WTC11 (cell line): ENCODE data around the gene ZIC4. TPM values are rescaled to one million over a fixed set of nuclear protein-coding genes. Genes with fewer than 3 reads are reported as not detected.

Source experiments
- ATAC-seq: fragments of 200-7000 bp; cut with Tn5 transposase; 2 replicates; pipeline ENCODE4 v1.10.0; 2021; ENCODE audit warnings: mild to moderate bottlenecking, moderate library complexity
- CTCF ChIA-PET: fragments of 300-600 bp; sonication (Branson Sonifier 250); formaldehyde crosslinking; loops from one replicate; lab custom pipeline; 2021; ENCODE audit warnings: antibody characterized with exemption; lab: Charles Lee
- POLR2A ChIA-PET: fragments of 350-600 bp; sonication (Branson Sonifier 250); formaldehyde crosslinking; loops from one replicate; lab custom pipeline; 2021; ENCODE audit warnings: antibody characterized with exemption; lab: Charles Lee
- DNase-seq: peaks from one replicate; pipeline ENCODE4 v3.0.0; 2021; ENCODE audit warnings: low spot score
- H3K27ac Mint-ChIP-seq: 2 replicates; pipeline ENCODE4 v1.8.0; 2021; ENCODE audit warnings: mixed read lengths
- H3K27me3 Mint-ChIP-seq: 2 replicates; pipeline ENCODE4 v1.8.0; 2021; ENCODE audit warnings: low read depth, mild to moderate bottlenecking, moderate library complexity, mixed read lengths
- H3K36me3 Mint-ChIP-seq: 2 replicates; pipeline ENCODE4 v1.8.0; 2021; ENCODE audit warnings: mixed read lengths
- H3K4me1 Mint-ChIP-seq: 2 replicates; pipeline ENCODE4 v1.8.0; 2022; ENCODE audit warnings: mixed read lengths
- H3K4me3 Mint-ChIP-seq: 2 replicates; pipeline ENCODE4 v1.8.0; 2021; ENCODE audit warnings: mild to moderate bottlenecking, moderate library complexity, mixed read lengths
- H3K9me3 Mint-ChIP-seq: 2 replicates; pipeline ENCODE4 v1.8.0; 2021; ENCODE audit warnings: mixed read lengths
- ATF6 ChIP-seq: sonication (generic); formaldehyde crosslinking; IDR thresholded peaks from 2 replicates; pipeline ENCODE4 v1.8.1; 2023; ENCODE audit warnings: mild to moderate bottlenecking, missing genetic modification reagents
- CREB1 ChIP-seq: sonication (generic); formaldehyde crosslinking; IDR thresholded peaks from 2 replicates; pipeline ENCODE4 v1.8.0; 2023; ENCODE audit warnings: mild to moderate bottlenecking, missing genetic modification reagents
- FOXK1 ChIP-seq: sonication (generic); formaldehyde crosslinking; IDR thresholded peaks from 2 replicates; pipeline ENCODE4 v1.8.0; 2022; ENCODE audit warnings: mild to moderate bottlenecking, moderate library complexity, missing genetic modification reagents
- KAT7 ChIP-seq: sonication (generic); formaldehyde crosslinking; IDR thresholded peaks from 2 replicates; pipeline ENCODE4 v1.8.1; 2023; ENCODE audit warnings: missing genetic modification reagents, mild to moderate bottlenecking, borderline replicate concordance
- MXD4 ChIP-seq: fragments of 250-450 bp; sonication (Bioruptor Pico); IDR thresholded peaks from 2 replicates; pipeline ENCODE4 v1.8.0; 2021; ENCODE audit warnings: mild to moderate bottlenecking, moderate library complexity, borderline replicate concordance
- TEAD4 ChIP-seq: sonication (generic); formaldehyde crosslinking; IDR thresholded peaks from 2 replicates; pipeline ENCODE4 v1.8.0; 2022; ENCODE audit warnings: mild to moderate bottlenecking, missing genetic modification reagents
- ZBTB21 ChIP-seq: sonication (generic); formaldehyde crosslinking; IDR thresholded peaks from 2 replicates; pipeline ENCODE4 v1.8.1; 2023; ENCODE audit warnings: mild to moderate bottlenecking, missing genetic modification reagents, borderline replicate concordance
- ZNF121 ChIP-seq: sonication (generic); formaldehyde crosslinking; IDR thresholded peaks from 2 replicates; pipeline ENCODE4 v1.8.0; 2023; ENCODE audit warnings: missing genetic modification reagents
- ZNF138 ChIP-seq: sonication (generic); formaldehyde crosslinking; conservative IDR thresholded peaks from 2 replicates; pipeline ENCODE4 v1.8.1; 2022; ENCODE audit warnings: mild to moderate bottlenecking, moderate library complexity, missing genetic modification reagents
- ZNF219 ChIP-seq: sonication (generic); formaldehyde crosslinking; IDR thresholded peaks from 2 replicates; pipeline ENCODE4 v1.8.0; 2023; ENCODE audit warnings: missing genetic modification reagents, mild to moderate bottlenecking, borderline replicate concordance
- ZNF281 ChIP-seq: sonication (generic); formaldehyde crosslinking; IDR thresholded peaks from 2 replicates; pipeline ENCODE4 v1.8.0; 2023; ENCODE audit warnings: mild to moderate bottlenecking, missing genetic modification reagents
- ZNF396 ChIP-seq: fragments of 250-450 bp; sonication (Bioruptor Pico); IDR thresholded peaks from 2 replicates; pipeline ENCODE4 v1.8.0; 2021; ENCODE audit warnings: mild to moderate bottlenecking, moderate library complexity, borderline replicate concordance
- ZNF423 ChIP-seq: fragments of 250-450 bp; sonication (Bioruptor Pico); IDR thresholded peaks from 2 replicates; pipeline ENCODE4 v2.1.2; 2022; ENCODE audit warnings: mild to moderate bottlenecking, moderate library complexity
- ZNF512 ChIP-seq: sonication (generic); formaldehyde crosslinking; IDR thresholded peaks from 2 replicates; pipeline ENCODE4 v1.8.1; 2022; ENCODE audit warnings: missing genetic modification reagents, borderline replicate concordance
- ZSCAN18 ChIP-seq: fragments of 250-450 bp; sonication (Bioruptor Pico); IDR thresholded peaks from 2 replicates; pipeline ENCODE4 v2.1.2; 2022; ENCODE audit warnings: mild to moderate bottlenecking, moderate library complexity
- total RNA-seq: library from RNA; stranded (reverse); gene quantifications from 3 replicates; pipeline ENCODE4 v1.2.3, GENCODE V29; 2021
- TF ChIP-seq, protein P1 (sequence below): fragments of 250-450 bp; sonication (Bioruptor Pico); conservative IDR thresholded peaks from 2 replicates; pipeline ENCODE4 v1.9.0; 2021; ENCODE audit warnings: mild to moderate bottlenecking
- TF ChIP-seq, protein P2 (sequence below): fragments of 250-450 bp; sonication (Bioruptor Pico); IDR thresholded peaks from 2 replicates; pipeline ENCODE4 v1.8.0; 2021; ENCODE audit warnings: mild to moderate bottlenecking

Gene ZIC4
- total RNA-seq, 1 experiment from 2014 or later: 3.5 TPM

DNA sequence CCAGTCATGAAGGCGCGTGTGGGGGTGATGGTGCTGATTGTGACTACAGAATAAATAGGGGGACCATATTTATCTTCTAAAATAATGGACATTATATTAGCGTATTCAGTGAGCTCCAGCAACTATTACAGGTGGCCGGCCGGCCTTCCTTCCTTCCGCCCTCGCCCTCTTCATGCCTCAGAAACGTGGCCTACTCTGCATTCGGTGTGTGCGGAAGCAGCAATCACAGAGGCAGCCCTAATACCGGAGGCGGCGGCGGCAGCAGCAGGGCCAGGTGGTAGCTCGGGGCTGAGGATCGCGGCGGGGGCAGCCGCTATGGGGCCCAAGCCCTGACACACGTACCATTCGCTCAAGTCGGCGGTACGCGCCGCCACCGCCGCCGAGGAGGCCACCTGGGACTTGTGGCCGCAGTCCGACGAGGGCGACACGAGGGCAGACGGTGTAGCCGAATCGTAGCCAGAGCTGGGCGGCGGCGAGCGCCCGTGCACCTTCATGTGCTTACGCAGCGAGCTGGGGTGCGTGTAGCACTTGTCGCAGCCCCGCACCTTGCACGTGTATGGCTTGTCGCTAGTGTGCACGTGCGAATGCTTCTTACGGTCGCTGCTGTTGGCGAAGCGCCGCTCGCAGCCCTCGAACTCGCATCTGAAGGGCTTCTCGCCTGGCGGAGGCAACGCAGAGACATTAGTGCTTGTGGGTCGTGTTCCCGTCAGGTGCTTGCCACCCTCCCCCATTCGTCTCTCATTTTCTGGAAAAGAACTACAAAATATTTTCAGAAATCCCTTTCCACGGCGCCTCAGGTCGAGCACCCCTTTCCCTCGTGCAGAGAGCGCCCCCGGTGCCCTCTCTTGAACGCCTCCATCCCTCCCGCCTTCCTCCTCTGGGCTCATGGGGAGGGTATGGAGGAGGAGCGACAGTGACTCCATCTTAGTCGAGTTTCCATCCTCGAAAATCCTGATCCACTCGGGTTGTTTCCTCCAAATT, 15.5 kb downstream of the ZIC4 start (continued):
- no peak for TF ChIP-seq ZNF219
- no peak for TF ChIP-seq ZNF396 (CRISPR knock-in tag)

GRCh38 chr3:147389717-147390116, 16.6 kb downstream of the ZIC4 start:
- CTCF ChIA-PET: interaction anchor here (1.5 to 3.6 kb wide), 2 partner anchors 28 to 33 kb away, joined by 4 to 12 read pairs; no protein-coding TSS in a partner anchor
- Mint-ChIP-seq H3K9me3 (no peaks in the 10 kb centered on the region), H3K27me3 (peaks cover 98% of the 10 kb centered on the region), H3K4me3 (peak overlapping the region; percentile 40), H3K4me1 (peaks cover 78% of the 10 kb centered on the region), H3K36me3 (no peaks in the 10 kb centered on the region), H3K27ac (no peak overlapping the region)
- TF ChIP-seq FOXK1 (CRISPR knock-in tag) (no peak), ZBTB21 (CRISPR knock-in tag) (0 out of 2 replicates have a peak, but pooled peaks have one; percentile 31)
- TF ChIP-seq, protein P1, sequence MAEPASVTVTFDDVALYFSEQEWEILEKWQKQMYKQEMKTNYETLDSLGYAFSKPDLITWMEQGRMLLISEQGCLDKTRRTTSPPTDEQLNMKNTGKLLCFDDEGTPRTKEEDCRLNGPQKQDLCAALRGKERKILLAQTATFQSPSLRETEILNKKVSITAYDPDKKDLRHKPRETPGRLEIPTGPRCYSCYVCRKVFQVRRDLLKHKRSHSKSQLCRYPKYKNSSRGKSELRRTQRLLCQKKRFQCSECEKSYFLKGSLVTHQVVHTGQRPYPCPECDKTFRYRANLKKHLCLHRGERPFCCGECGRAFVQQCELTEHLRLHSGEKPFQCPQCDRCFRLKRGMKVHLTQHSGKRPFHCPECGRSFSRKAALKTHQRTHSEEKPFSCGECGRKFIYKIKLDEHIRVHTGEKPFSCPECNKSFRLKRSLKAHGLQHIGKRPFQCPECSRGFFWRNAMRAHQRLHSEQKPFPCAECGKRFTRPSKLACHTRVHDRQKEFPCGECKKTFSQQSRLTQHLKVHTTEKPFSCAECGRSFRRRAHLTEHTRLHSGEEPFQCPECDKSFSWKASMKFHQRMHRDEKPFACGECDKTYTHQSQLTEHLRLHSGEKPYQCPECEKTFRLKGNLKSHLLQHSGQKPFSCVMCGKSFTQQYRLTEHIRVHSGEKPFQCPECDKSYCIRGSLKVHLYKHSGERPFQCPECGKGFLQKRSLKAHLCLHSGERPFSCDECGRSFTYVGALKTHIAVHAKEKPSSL (CRISPR knock-in tag): no peak
- ATAC-seq: no peak
- POLR2A ChIA-PET: no interaction called here
- no peak for DNase-seq

- no peaks in the 10 kb centered on the region for H3K36me3 Mint-ChIP-seq
- H3K27me3 Mint-ChIP-seq: peaks cover 98% of the 10 kb centered on the region
- peaks cover 78% of the 10 kb centered on the region for H3K4me1 Mint-ChIP-seq
- no peak for TF ChIP-seq ZSCAN18 (CRISPR knock-in tag)
- no peak for TF ChIP-seq KAT7 (CRISPR knock-in tag)
- TF ChIP-seq ZNF281 (CRISPR knock-in tag): no peak
- no peak for TF ChIP-seq ZNF138
- no peak for TF ChIP-seq ATF6 (CRISPR knock-in tag)
- TF ChIP-seq TEAD4 (CRISPR knock-in tag): no peak
- no peak for TF ChIP-seq ZNF512
- TF ChIP-seq ZNF423 (CRISPR knock-in tag): no peak
- no peak for TF ChIP-seq MXD4 (CRISPR knock-in tag)
- TF ChIP-seq CREB1 (CRISPR knock-in tag): no peak
- TF ChIP-seq, protein P2, sequence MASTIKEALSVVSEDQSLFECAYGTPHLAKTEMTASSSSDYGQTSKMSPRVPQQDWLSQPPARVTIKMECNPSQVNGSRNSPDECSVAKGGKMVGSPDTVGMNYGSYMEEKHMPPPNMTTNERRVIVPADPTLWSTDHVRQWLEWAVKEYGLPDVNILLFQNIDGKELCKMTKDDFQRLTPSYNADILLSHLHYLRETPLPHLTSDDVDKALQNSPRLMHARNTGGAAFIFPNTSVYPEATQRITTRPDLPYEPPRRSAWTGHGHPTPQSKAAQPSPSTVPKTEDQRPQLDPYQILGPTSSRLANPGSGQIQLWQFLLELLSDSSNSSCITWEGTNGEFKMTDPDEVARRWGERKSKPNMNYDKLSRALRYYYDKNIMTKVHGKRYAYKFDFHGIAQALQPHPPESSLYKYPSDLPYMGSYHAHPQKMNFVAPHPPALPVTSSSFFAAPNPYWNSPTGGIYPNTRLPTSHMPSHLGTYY (CRISPR knock-in tag): no peak
- no peak for TF ChIP-seq ZNF121 (CRISPR knock-in tag)
- ATAC-seq (peak; percentile 5; the same call in 1 of the 2 replicates), DNase-seq (peak; percentile 51)
- H3K4me3 Mint-ChIP-seq: peak overlapping the region; percentile 73
- no peak overlapping the region for H3K27ac Mint-ChIP-seq
- ChIA-PET POLR2A (no interaction called here), CTCF (interaction anchor here (1.5 to 3.6 kb wide), 2 partner anchors 28 to 32 kb away, joined by 4 to 12 read pairs; no protein-coding TSS in a partner anchor)
- H3K9me3 Mint-ChIP-seq: no peaks in the 10 kb centered on the region
These were observed 17.4 kb downstream of the ZIC4 start for GRCh38 chr3:147388700-147389580.
